Fibroblast of lung (primary cell): ENCODE results near the gene EPS8. TPM values are rescaled to one million over a fixed set of nuclear protein-coding genes. Genes with fewer than 3 reads are reported as not detected.

Experiments
- DNase-seq, 2 donors: peaks; one replicate each; pipeline versions ENCODE4 v3.0.0 to v3.0.0-alpha.2; 2010; ENCODE audit warnings: low read depth in 2 of 2
- H2AFZ ChIP-seq: 2 replicates; pipeline ENCODE4 v1.5.1; 2012; ENCODE audit warnings: low read length, control low read depth, inconsistent platforms
- H3K27ac ChIP-seq: 2 replicates; pipeline ENCODE4 v1.5.1; 2011; ENCODE audit warnings: low read length, control low read depth; ENCODE audit not compliant: insufficient read depth
- H3K27me3 ChIP-seq: 2 replicates; pipeline ENCODE4 v1.5.1; 2011; ENCODE audit warnings: mild to moderate bottlenecking, low read length; ENCODE audit not compliant: control insufficient read depth, insufficient read depth
- H3K36me3 ChIP-seq: 2 replicates; pipeline ENCODE4 v1.5.1; 2011; ENCODE audit warnings: low read length; ENCODE audit not compliant: control insufficient read depth, insufficient read depth
- H3K4me1 ChIP-seq: 2 replicates; pipeline ENCODE4 v1.5.1; 2011; ENCODE audit warnings: low read length; ENCODE audit not compliant: control insufficient read depth, insufficient read depth; ENCODE audit errors: extremely low read depth
- H3K4me2 ChIP-seq: 2 replicates; pipeline ENCODE4 v1.5.1; 2011; ENCODE audit warnings: low read length, control low read depth; ENCODE audit not compliant: insufficient read depth; ENCODE audit errors: extremely low read depth
- H3K4me3 ChIP-seq, 4 experiments: fragments of 200-600 bp in 1 of 4; sonication (generic) in 1 of 4; replicated peaks in 1 of 4; 2 replicates each; pipeline ENCODE4 v1.5.1; 2011 to 2016; ENCODE audit warnings: low read length in 4 of 4, low read depth in 3 of 4, mild to moderate bottlenecking in 3 of 4, control low read depth in 2 of 4, inconsistent platforms in 1 of 4, mixed read lengths in 1 of 4; ENCODE audit not compliant: insufficient read depth in 1 of 4; ENCODE audit errors: control extremely low read depth in 1 of 4
- H3K79me2 ChIP-seq: 2 replicates; pipeline ENCODE4 v1.5.1; 2012; ENCODE audit warnings: mild to moderate bottlenecking, low read length, inconsistent platforms; ENCODE audit not compliant: control insufficient read depth, insufficient read depth
- H3K9ac ChIP-seq: 2 replicates; pipeline ENCODE4 v1.5.1; 2011; ENCODE audit warnings: mild to moderate bottlenecking, low read length, control low read depth; ENCODE audit not compliant: insufficient read depth
- H3K9me3 ChIP-seq: 2 replicates; pipeline ENCODE4 v1.5.1; 2012; ENCODE audit warnings: low read depth, low read length; ENCODE audit not compliant: control insufficient read depth, insufficient read depth
- H4K20me1 ChIP-seq: 2 replicates; pipeline ENCODE4 v1.5.1; 2011; ENCODE audit warnings: low read length; ENCODE audit not compliant: control insufficient read depth, insufficient read depth; ENCODE audit errors: extremely low read depth
- EZH2 ChIP-seq: IDR thresholded peaks from 2 replicates; pipeline ENCODE4 v1.5.1; 2012; ENCODE audit warnings: low read length, control low read depth, mild to moderate bottlenecking; ENCODE audit errors: missing control alignments
- polyA plus RNA-seq, 2 donors: library from polyadenylated mRNA; depleted of rRNA in 1 of 2; stranded (reverse) in 1 of 2; unstranded in 1 of 2; fragments of >200 nt; gene quantifications; 2 replicates each; pipeline ENCODE4 v1.2.1, GENCODE V29; 2011 to 2012; ENCODE audit warnings: missing spikeins in 1 of 2
- total RNA-seq: library from RNA; depleted of rRNA; stranded (reverse); fragments of >200 nt; gene quantifications from 2 replicates; pipeline ENCODE4 v1.2.1, GENCODE V29; 2014
- TF ChIP-seq, protein P1 (sequence below), 2 donors: IDR thresholded peaks in 1 of 2; conservative IDR thresholded peaks in 1 of 2; 1 replicate in 1 of 2; 2 replicates in 1 of 2; pipeline ENCODE4 v1.5.1; 2011 to 2012; ENCODE audit warnings: low read length in 2 of 2, control low read depth in 1 of 2, inconsistent platforms in 1 of 2, low read depth in 1 of 2, mild to moderate bottlenecking in 1 of 2

The EPS8 gene
- total and polyA plus RNA-seq, 2 donors (not counting 1 experiment from before 2014, with no cell fraction given) = 96.3 to 108 TPM

DNA sequence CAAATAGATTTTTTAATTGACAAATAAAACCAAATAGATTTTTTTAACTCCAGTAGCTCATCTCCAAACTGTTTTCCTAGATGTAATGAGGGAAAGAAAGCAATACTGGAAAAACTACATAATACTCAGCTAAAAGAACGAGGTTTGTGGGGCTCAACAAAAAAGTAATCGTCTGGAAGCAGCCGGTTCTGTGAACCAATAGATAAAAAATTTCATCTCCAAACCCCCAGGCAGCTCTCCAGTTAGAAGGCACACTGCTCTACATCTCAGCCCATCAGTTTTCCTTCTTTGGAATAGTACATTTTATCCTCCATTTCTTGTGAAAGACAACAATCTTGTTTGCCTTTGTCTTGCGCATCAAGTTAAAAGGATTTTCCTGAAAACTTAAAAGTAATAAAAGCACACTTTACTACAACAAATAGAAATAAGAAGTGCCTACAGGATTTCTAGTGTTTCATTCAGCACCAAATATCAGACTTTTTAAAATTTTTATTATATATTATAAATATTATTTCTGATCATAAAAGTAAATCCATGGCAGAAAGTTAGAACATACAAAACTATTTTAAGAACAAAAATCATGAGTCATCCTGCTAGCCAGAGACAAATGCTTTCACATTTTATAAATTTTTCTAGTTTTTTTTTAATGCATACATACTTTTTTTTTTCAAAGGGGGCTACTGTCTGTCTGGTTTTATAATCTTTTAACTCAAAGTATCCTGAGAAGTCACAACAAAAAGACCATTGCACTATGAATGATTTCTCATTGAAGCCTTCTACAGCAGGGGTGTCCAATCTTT, 67.7 kb downstream of the EPS8 start:
- Histone ChIP-seq H3K79me2 (peaks cover 65% of the 10 kb centered on the region), H3K9me3 (no peaks in the 10 kb centered on the region), H3K4me2 (peak overlapping the region; percentile 78), H3K4me3 (no peak overlapping the region), H3K9ac (no peak overlapping the region), H4K20me1 (no peaks in the 10 kb centered on the region), H2AFZ (no peak overlapping the region), H3K27ac (peak overlapping the region; percentile 67), H3K27me3 (no peaks in the 10 kb centered on the region), H3K4me1 (peaks cover 20% of the 10 kb centered on the region), H3K36me3 (no peaks in the 10 kb centered on the region)
- peak; percentile 46 to 59 for DNase-seq
- TF ChIP-seq EZH2 = no peak
- TF ChIP-seq, protein P1, sequence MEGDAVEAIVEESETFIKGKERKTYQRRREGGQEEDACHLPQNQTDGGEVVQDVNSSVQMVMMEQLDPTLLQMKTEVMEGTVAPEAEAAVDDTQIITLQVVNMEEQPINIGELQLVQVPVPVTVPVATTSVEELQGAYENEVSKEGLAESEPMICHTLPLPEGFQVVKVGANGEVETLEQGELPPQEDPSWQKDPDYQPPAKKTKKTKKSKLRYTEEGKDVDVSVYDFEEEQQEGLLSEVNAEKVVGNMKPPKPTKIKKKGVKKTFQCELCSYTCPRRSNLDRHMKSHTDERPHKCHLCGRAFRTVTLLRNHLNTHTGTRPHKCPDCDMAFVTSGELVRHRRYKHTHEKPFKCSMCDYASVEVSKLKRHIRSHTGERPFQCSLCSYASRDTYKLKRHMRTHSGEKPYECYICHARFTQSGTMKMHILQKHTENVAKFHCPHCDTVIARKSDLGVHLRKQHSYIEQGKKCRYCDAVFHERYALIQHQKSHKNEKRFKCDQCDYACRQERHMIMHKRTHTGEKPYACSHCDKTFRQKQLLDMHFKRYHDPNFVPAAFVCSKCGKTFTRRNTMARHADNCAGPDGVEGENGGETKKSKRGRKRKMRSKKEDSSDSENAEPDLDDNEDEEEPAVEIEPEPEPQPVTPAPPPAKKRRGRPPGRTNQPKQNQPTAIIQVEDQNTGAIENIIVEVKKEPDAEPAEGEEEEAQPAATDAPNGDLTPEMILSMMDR (conservative IDR thresholded peaks at IDR 0.05 in 1 of 2, IDR thresholded peaks at IDR 0.05 in 1 of 2; ENCODE audit: low read depth in 1 of 2, low read length in 2 of 2) = no peak

DNA sequence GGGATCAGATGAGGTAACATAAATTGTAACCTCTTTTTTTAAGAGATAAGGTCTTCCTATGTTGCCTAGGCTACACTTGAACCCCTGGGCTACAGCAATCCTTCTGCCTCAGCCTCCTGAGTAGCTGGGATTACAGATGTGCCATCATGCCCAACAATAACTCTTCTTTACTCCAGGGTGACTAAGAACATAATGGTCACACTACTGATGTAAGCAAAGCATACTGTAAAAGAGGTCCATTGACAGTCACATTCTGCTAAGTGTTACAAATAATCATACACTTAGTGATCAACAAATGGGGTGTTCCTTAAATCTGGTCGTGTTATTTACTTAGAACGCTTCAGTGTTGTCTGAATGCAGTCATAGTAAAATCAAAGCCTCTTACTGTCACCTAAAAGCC, 68.9 kb downstream of the EPS8 start:
- no peaks in the 10 kb centered on the region for H3K27me3 ChIP-seq
- no peak for DNase-seq
- H3K79me2 ChIP-seq = peaks cover 69% of the 10 kb centered on the region
- H3K4me3 ChIP-seq = no peak overlapping the region
- H3K27ac ChIP-seq = peak overlapping the region; percentile 23
- H4K20me1 ChIP-seq = no peaks in the 10 kb centered on the region
- no peaks in the 10 kb centered on the region for H3K36me3 ChIP-seq
- no peaks in the 10 kb centered on the region for H3K9me3 ChIP-seq
- H3K4me1 ChIP-seq = peaks cover 18% of the 10 kb centered on the region
- no peak for TF ChIP-seq EZH2
- TF ChIP-seq, protein P1 (conservative IDR thresholded peaks at IDR 0.05 in 1 of 2, IDR thresholded peaks at IDR 0.05 in 1 of 2; ENCODE audit: low read depth in 1 of 2, low read length in 2 of 2) = no peak
- no peak overlapping the region for H2AFZ ChIP-seq
- no peak overlapping the region for H3K4me2 ChIP-seq
- H3K9ac ChIP-seq = no peak overlapping the region

DNA sequence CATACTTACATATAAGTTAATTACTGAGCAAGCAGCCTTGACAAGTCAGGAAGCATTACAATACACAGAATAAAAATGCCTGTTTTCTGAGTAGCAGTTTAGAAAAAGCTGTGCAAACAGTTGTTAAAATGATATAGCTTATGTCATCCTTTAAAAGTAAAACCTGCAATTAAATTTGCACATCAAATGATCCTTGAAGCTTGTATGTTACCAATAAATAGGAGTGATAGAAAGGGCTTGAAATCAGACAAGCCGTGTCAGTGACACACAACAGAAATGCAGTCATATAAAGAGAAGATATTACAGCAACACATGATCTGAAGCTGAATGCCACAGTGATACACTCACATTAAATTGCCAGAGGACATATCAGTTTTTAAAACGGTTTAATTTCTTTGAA, 70.0 kb downstream of the EPS8 start:
- Histone ChIP-seq H3K79me2 (peaks cover 68% of the 10 kb centered on the region), H3K27me3 (no peaks in the 10 kb centered on the region), H3K27ac (no peak overlapping the region), H3K9ac (no peak overlapping the region), H4K20me1 (no peaks in the 10 kb centered on the region), H3K9me3 (no peaks in the 10 kb centered on the region), H3K4me1 (peaks cover 18% of the 10 kb centered on the region), H3K4me3 (no peak overlapping the region), H3K4me2 (no peak overlapping the region), H3K36me3 (no peaks in the 10 kb centered on the region), H2AFZ (no peak overlapping the region)
- no peak for TF ChIP-seq EZH2
- TF ChIP-seq, protein P1 (conservative IDR thresholded peaks at IDR 0.05 in 1 of 2, IDR thresholded peaks at IDR 0.05 in 1 of 2; ENCODE audit: low read depth in 1 of 2, low read length in 2 of 2) = no peak
- no peak for DNase-seq
